TTC549 (cell line): ENCODE results near the gene DRD4.

Source experiments
- FAIRE-seq: peaks from 2 replicates; lab custom pipeline; 2012; peaks lifted over from hg19 to GRCh38; lab: Jason Lieb, UNC

Gene DRD4

GRCh38 chr11:610146-610801 lies 26.8 kb upstream of the DRD4 start:
- no peak for FAIRE-seq

- FAIRE-seq, result no peak
These were observed 25.8 kb upstream of the DRD4 start for GRCh38 chr11:611001-611996.

- FAIRE-seq, result no peak
These were observed 24.7 kb upstream of the DRD4 start for GRCh38 chr11:612201-612960.

GRCh38 chr11:612961-613300 lies 24.1 kb upstream of the DRD4 start:
- FAIRE-seq, result no peak

- no peak for FAIRE-seq
These were observed 23.6 kb upstream of the DRD4 start for GRCh38 chr11:613369-613968.

GRCh38 chr11:614021-614622 lies 22.9 kb upstream of the DRD4 start:
- FAIRE-seq, result no peak

- FAIRE-seq, result no peak
These were observed 22.2 kb upstream of the DRD4 start for GRCh38 chr11:614623-615503.

- no peak for FAIRE-seq
These were observed 21.4 kb upstream of the DRD4 start, which contains the start of gene IRF7 for GRCh38 chr11:615504-616319. Gene IRF7, minus strand, starts transcription at chr11:615950. Its CDS starts 586 bp downstream, at chr11:615364.

GRCh38 chr11:616320-617198 lies 20.5 kb upstream of the DRD4 start:
- FAIRE-seq, result no peak

GRCh38 chr11:617199-617911 lies 19.7 kb upstream of the DRD4 start:
- FAIRE-seq, result no peak

- no peak for FAIRE-seq
These were observed 19.0 kb upstream of the DRD4 start for GRCh38 chr11:617912-618682.

GRCh38 chr11:618856-619627 lies 18.0 kb upstream of the DRD4 start:
- FAIRE-seq, result no peak

GRCh38 chr11:619628-620050 lies 17.4 kb upstream of the DRD4 start:
- FAIRE-seq, result no peak

GRCh38 chr11:620201-620600 lies 16.9 kb upstream of the DRD4 start:
- no peak for FAIRE-seq

GRCh38 chr11:620935-621814 lies 15.9 kb upstream of the DRD4 start:
- no peak for FAIRE-seq

GRCh38 chr11:621838-622237 lies 15.2 kb upstream of the DRD4 start:
- FAIRE-seq, result no peak
